RWPE2 (cell line): ENCODE measurements around the gene SBNO1.
"Not testable (repeated sequence)": the region's sequence is repeated elsewhere in the genome, so short reads cannot be mapped to it uniquely, and the experiment has no call there.

Experiments used
- ATAC-seq: fragments of 200-7000 bp; cut with Tn5 transposase; 3 replicates; pipeline ENCODE4 v1.9.1; 2021; ENCODE audit warnings: low read depth
- DNase-seq: peaks from one replicate; pipeline ENCODE4 v3.0.0-alpha.2; 2020; ENCODE audit warnings: low spot score
- H3K27ac ChIP-seq: fragments of 450-650 bp; 2 replicates; pipeline ENCODE4 v1.5.1; 2017; ENCODE audit warnings: mild to moderate bottlenecking; ENCODE audit not compliant: poor library complexity, severe bottlenecking
- H3K27me3 ChIP-seq: fragments of 250-450 bp; sonication (Bioruptor Pico); 2 replicates; pipeline ENCODE4 v1.5.1; 2021; ENCODE audit warnings: mild to moderate bottlenecking, moderate library complexity; ENCODE audit not compliant: insufficient read depth, poor library complexity, severe bottlenecking
- H3K36me3 ChIP-seq: fragments of 250-450 bp; sonication (Bioruptor Pico); 2 replicates; pipeline ENCODE4 v1.5.1; 2020; ENCODE audit warnings: low read depth, mild to moderate bottlenecking, moderate library complexity
- H3K4me1 ChIP-seq: fragments of 250-450 bp; sonication (Bioruptor Pico); 2 replicates; pipeline ENCODE4 v1.5.1; 2021; ENCODE audit warnings: mild to moderate bottlenecking, moderate library complexity; ENCODE audit not compliant: insufficient read depth, poor library complexity, severe bottlenecking
- H3K4me3 ChIP-seq: fragments of 250-450 bp; sonication (Bioruptor Pico); 2 replicates; pipeline ENCODE4 v1.5.1; 2021; ENCODE audit warnings: mild to moderate bottlenecking, moderate library complexity; ENCODE audit not compliant: severe bottlenecking
- H3K9me3 ChIP-seq: fragments of 250-450 bp; sonication (Bioruptor Pico); 2 replicates; pipeline ENCODE4 v1.5.1; 2021; ENCODE audit warnings: mild to moderate bottlenecking, moderate library complexity; ENCODE audit not compliant: severe bottlenecking
- TF ChIP-seq, protein P1 (sequence below): fragments of 450-650 bp; IDR thresholded peaks from one replicate; pipeline ENCODE4 v1.5.1; 2017; ENCODE audit warnings: mild to moderate bottlenecking, moderate library complexity; ENCODE audit not compliant: poor library complexity, severe bottlenecking

SBNO1 gene

DNA sequence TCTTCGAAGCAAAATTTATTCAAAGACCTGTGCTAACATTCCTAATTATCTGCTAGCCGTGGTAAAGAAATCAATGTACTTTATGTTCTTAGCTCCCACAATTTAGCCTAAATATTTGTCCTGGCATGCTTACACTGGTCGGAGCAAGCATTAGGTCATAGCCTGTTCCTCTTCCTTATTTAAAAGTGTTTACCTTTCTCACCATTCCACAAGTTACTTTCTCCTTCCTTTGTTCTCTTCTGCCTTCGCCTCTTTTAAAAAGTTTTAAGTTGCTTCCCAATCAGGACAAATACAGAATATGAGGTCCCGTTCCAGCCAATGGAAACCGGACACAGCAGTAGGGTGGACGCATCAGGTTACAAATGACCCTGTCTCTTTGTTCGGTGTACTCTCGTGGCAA, 104.6 kb downstream of the SBNO1 start:
- DNase-seq (no peak), ATAC-seq (no peak)
- no peaks in the 10 kb centered on the region for H3K27me3 ChIP-seq
- peaks cover 2% of the 10 kb centered on the region for H3K9me3 ChIP-seq
- no peak overlapping the region for H3K4me3 ChIP-seq
- H3K36me3 ChIP-seq: peaks cover 81% of the 10 kb centered on the region
- TF ChIP-seq, protein P1, sequence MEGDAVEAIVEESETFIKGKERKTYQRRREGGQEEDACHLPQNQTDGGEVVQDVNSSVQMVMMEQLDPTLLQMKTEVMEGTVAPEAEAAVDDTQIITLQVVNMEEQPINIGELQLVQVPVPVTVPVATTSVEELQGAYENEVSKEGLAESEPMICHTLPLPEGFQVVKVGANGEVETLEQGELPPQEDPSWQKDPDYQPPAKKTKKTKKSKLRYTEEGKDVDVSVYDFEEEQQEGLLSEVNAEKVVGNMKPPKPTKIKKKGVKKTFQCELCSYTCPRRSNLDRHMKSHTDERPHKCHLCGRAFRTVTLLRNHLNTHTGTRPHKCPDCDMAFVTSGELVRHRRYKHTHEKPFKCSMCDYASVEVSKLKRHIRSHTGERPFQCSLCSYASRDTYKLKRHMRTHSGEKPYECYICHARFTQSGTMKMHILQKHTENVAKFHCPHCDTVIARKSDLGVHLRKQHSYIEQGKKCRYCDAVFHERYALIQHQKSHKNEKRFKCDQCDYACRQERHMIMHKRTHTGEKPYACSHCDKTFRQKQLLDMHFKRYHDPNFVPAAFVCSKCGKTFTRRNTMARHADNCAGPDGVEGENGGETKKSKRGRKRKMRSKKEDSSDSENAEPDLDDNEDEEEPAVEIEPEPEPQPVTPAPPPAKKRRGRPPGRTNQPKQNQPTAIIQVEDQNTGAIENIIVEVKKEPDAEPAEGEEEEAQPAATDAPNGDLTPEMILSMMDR: no peak
- peak overlapping the region; percentile 7 for H3K27ac ChIP-seq
- no peaks in the 10 kb centered on the region for H3K4me1 ChIP-seq

DNA sequence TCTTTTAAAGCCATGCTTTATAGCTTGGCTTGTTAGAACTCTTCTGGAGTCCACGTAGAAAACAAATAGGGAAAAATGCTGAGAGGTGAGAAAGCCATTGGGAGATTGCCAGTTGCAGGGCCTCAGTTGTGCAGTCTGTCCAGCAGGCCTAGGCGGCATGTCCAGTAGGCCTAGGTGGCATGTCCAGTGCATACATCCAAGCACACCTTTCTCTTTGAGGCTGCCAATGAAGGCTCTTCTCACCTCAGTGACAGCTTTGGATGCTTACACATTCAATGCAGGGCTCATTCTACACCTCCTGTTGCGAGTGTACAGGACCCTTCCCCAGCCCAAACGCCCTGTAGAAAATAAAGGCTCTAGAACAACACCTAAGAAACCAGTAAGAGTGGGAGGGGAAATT, 106.1 kb downstream of the SBNO1 start:
- H3K36me3 ChIP-seq: peaks cover 84% of the 10 kb centered on the region
- TF ChIP-seq, protein P1: no peak
- peaks cover 2% of the 10 kb centered on the region for H3K9me3 ChIP-seq
- H3K4me3 ChIP-seq: no peak overlapping the region
- no peaks in the 10 kb centered on the region for H3K4me1 ChIP-seq
- DNase-seq (no peak), ATAC-seq (no peak)
- H3K27ac ChIP-seq: no peak overlapping the region
- no peaks in the 10 kb centered on the region for H3K27me3 ChIP-seq

DNA sequence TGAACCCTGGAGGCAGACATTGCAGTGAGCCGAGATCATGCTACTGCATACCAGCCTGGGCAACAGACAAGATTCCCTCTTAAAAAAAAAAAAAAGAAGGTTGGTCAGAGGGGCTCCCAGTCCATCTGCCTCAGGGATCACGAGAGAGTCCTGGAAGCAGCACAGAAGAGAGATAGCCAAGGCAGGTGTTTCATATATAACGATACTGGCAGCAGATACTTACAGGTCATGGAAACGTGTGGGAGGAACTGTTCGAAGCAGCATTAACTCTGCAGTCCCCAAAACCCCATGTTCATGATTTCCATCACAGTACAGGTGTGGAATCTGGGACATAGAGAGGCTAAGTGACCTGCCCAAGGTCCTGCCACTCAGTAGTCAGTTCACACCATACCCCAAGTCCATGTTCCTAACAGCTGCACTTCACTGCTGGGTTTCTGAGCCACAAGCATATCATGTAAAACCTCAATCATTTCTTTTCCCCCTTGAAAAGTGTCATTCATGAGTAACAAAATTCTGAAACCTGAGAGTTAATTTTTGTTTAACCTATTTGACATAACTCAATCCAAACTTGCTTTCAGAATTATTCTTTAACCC, 109.7 kb downstream of the SBNO1 start:
- ATAC-seq (no peak), DNase-seq (no peak)
- no peak overlapping the region for H3K27ac ChIP-seq
- H3K4me1 ChIP-seq: peaks cover 15% of the 10 kb centered on the region
- no peaks in the 10 kb centered on the region for H3K27me3 ChIP-seq
- H3K9me3 ChIP-seq: no peaks in the 10 kb centered on the region
- peaks cover 55% of the 10 kb centered on the region for H3K36me3 ChIP-seq
- H3K4me3 ChIP-seq: no peak overlapping the region
- TF ChIP-seq, protein P1: no peak

DNA sequence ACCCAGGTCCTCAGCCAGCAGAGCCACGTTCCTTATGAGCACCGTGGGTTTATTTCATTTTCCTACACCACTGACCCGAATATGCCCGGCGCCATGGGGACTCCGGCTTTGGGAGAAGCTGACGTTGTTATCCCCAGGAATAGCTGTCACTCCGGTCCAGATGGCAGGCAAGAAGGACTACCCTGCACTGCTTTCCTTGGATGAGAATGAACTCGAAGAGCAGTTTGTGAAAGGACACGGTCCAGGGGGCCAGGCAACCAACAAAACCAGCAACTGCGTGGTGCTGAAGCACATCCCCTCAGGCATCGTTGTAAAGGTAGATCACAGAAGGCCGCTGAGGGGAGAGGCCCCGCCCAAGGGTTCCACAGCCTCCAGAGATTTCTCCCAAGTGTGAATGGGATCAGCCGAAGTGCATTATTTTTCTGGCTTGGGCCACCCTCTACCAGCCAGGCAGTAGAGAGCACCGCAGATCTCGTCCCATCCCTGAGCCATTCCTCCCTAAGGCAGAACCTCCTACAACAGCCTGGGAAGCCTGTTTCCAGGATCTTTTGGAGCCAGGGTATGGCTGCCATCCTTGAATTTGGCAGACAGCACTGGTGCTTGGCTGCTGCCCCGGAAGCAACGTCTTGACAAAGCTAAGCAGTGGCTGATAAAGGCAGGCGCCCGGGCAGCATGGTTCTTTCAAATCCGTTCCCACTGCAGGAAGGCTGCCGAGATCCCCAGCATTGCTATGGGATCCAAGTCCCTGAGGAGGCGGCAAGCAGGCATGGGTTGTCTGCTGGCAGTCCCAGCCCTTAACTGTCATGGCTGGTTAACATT, 110.8 kb downstream of the SBNO1 start:
- DNase-seq: no peak
- no peak for ATAC-seq
- Histone ChIP-seq H3K9me3 (no peaks in the 10 kb centered on the region), H3K4me1 (peaks cover 15% of the 10 kb centered on the region), H3K36me3 (peaks cover 46% of the 10 kb centered on the region), H3K4me3 (no peak overlapping the region), H3K27ac (no peak overlapping the region), H3K27me3 (no peaks in the 10 kb centered on the region)
- TF ChIP-seq, protein P1: no peak

DNA sequence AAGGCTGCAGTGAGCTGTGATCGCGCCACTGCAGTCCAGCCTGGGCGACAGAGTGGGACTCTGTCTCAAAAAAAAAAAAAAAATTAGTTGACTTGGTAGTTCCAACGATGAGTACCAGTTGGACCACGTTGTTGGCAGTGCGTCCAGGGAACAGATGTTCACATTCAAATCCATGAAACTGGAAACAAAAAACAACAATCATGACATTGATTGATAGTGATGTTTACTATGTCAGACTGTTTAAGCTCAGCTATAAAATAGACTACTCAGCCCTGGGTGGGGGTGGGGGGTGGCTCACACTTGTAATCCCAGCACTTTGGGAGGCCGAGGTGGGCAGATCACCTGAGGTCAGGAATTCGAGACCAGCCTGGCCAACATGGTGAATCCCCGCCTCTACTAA, 112.3 kb downstream of the SBNO1 start:
- ATAC-seq, H3K27ac ChIP-seq, H3K9me3 ChIP-seq, DNase-seq, H3K27me3 ChIP-seq, H3K4me3 ChIP-seq: not testable (repeated sequence)
- Histone ChIP-seq H3K4me1 (peaks cover 15% of the 10 kb centered on the region), H3K36me3 (peaks cover 46% of the 10 kb centered on the region)
